H1 (cell line): ENCODE data around the gene PTX4. TPM values are rescaled to one million over a fixed set of nuclear protein-coding genes. Genes with fewer than 3 reads are reported as not detected.

ENCODE experiments used
- CTCF ChIA-PET: fragments of 300-600 bp; sonication (Branson Sonifier 250); formaldehyde crosslinking; loops from one replicate; lab custom pipeline; 2021; ENCODE audit not compliant: partially characterized antibody; lab: Charles Lee
- POLR2A ChIA-PET: fragments of 300-600 bp; sonication (Branson Sonifier 250); formaldehyde crosslinking; loops from one replicate; lab custom pipeline; 2021; ENCODE audit warnings: inconsistent platforms; ENCODE audit not compliant: partially characterized antibody; lab: Charles Lee
- DNase-seq, 2 experiments: peaks; one replicate each; pipeline versions ENCODE4 v3.0.0 to v3.0.0-alpha.2; 2010 to 2022; ENCODE audit warnings: low spot score in 2 of 2, low read depth in 1 of 2, mixed read lengths in 1 of 2
- FAIRE-seq: peaks from 2 replicates; lab custom pipeline; 2011; peaks lifted over from hg19 to GRCh38; lab: Jason Lieb, UNC
- H2AFZ ChIP-seq: 2 replicates; pipeline ENCODE4 v1.8.1; 2012; ENCODE audit warnings: low read length, inconsistent platforms
- H2AK5ac ChIP-seq: 2 replicates; pipeline ENCODE4 v1.6.1; 2013; ENCODE audit warnings: low read depth, low read length
- H2BK120ac ChIP-seq: replicated peaks from 2 replicates; pipeline ENCODE3; 2013; ENCODE audit warnings: low read depth, low read length, inconsistent platforms
- H2BK12ac ChIP-seq: 2 replicates; pipeline ENCODE4 v1.6.1; 2013; ENCODE audit warnings: low read depth, low read length
- H2BK15ac ChIP-seq: 2 replicates; pipeline ENCODE4 v1.6.1; 2013; ENCODE audit warnings: low read length
- H2BK20ac ChIP-seq: 2 replicates; pipeline ENCODE4 v1.6.1; 2013; ENCODE audit warnings: low read length
- H2BK5ac ChIP-seq: 2 replicates; pipeline ENCODE4 v1.6.1; 2013; ENCODE audit warnings: low read depth, low read length
- H3K14ac ChIP-seq: 2 replicates; pipeline ENCODE4 v1.6.1; 2013; ENCODE audit warnings: inconsistent platforms; ENCODE audit not compliant: insufficient read length
- H3K18ac ChIP-seq: 2 replicates; pipeline ENCODE4 v1.6.1; 2013; ENCODE audit warnings: low read length; ENCODE audit errors: extremely low read depth
- H3K23ac ChIP-seq: 2 replicates; pipeline ENCODE4 v1.6.1; 2013; ENCODE audit warnings: inconsistent platforms; ENCODE audit not compliant: insufficient read length
- H3K23me2 ChIP-seq: 2 replicates; pipeline ENCODE4 v1.6.1; 2013; ENCODE audit warnings: low read depth, low read length
- H3K27ac ChIP-seq: 2 replicates; pipeline ENCODE4 v1.6.1; 2011; ENCODE audit warnings: low read depth, low read length, inconsistent platforms
- H3K27me3 ChIP-seq, 4 experiments: replicated peaks in 1 of 4; 1 replicate in 1 of 4; 2 replicates in 3 of 4; pipeline versions ENCODE4 v1.6.1 to v1.8.1; 2011 to 2013; ENCODE audit warnings: low read length in 3 of 4, mild to moderate bottlenecking in 3 of 4, inconsistent platforms in 2 of 4, mixed read lengths in 2 of 4, moderate library complexity in 1 of 4; ENCODE audit not compliant: control insufficient read depth in 3 of 4, insufficient read depth in 3 of 4; ENCODE audit errors: extremely low read depth in 1 of 4
- H3K36me3 ChIP-seq, 4 experiments: 2 replicates each; pipeline versions ENCODE4 v1.6.1 to v1.8.1; 2011 to 2013; ENCODE audit warnings: mild to moderate bottlenecking in 4 of 4, low read length in 3 of 4, moderate library complexity in 2 of 4, control low read depth in 1 of 4, inconsistent platforms in 1 of 4; ENCODE audit not compliant: insufficient read depth in 4 of 4, control insufficient read depth in 2 of 4
- H3K4ac ChIP-seq: replicated peaks from 2 replicates; pipeline ENCODE3; 2013; ENCODE audit warnings: low read length, low read depth, mixed read lengths, inconsistent platforms; ENCODE audit not compliant: insufficient read length
- H3K4me1 ChIP-seq, 4 experiments: replicated peaks in 1 of 4; 1 replicate in 1 of 4; 2 replicates in 3 of 4; pipeline versions ENCODE4 v1.6.1 to v1.8.1; 2011 to 2013; ENCODE audit warnings: low read length in 3 of 4, inconsistent platforms in 2 of 4, mixed read lengths in 1 of 4; ENCODE audit not compliant: insufficient read depth in 4 of 4, control insufficient read depth in 3 of 4
- H3K4me2 ChIP-seq, 2 experiments: 2 replicates each; pipeline versions ENCODE4 v1.6.1 to v1.8.1; 2011 to 2013; ENCODE audit warnings: low read depth in 2 of 2, low read length in 2 of 2, control low read depth in 1 of 2, inconsistent platforms in 1 of 2, mild to moderate bottlenecking in 1 of 2; ENCODE audit not compliant: insufficient read depth in 1 of 2
- H3K4me3 ChIP-seq, 4 experiments: fragments of 200-600, 300-600 bp in 1 of 4; sonication (generic), shearing (Covaris generic), sonication (Bioruptor Twin) in 1 of 4; 2 replicates each; pipeline versions ENCODE4 v1.5.1 to v1.8.1; 2011 to 2016; ENCODE audit warnings: low read length in 4 of 4, low read depth in 3 of 4, control low read depth in 2 of 4, inconsistent platforms in 2 of 4, mild to moderate bottlenecking in 2 of 4, mixed read lengths in 1 of 4, moderate library complexity in 1 of 4; ENCODE audit not compliant: insufficient read depth in 2 of 4; ENCODE audit errors: extremely low read depth in 1 of 4
- H3K56ac ChIP-seq: replicated peaks from 2 replicates; pipeline ENCODE3; 2013; ENCODE audit warnings: low read depth, mild to moderate bottlenecking, mixed read lengths, low read length, inconsistent platforms; ENCODE audit not compliant: insufficient read length
- H3K79me1 ChIP-seq: 2 replicates; pipeline ENCODE4 v1.6.1; 2013; ENCODE audit warnings: low read depth, low read length, control low read depth
- H3K79me2 ChIP-seq, 2 experiments: 2 replicates each; pipeline versions ENCODE4 v1.6.1 to v1.8.1; 2012 to 2013; ENCODE audit warnings: low read length in 2 of 2, mild to moderate bottlenecking in 2 of 2, inconsistent platforms in 1 of 2; ENCODE audit not compliant: insufficient read depth in 2 of 2, control insufficient read depth in 1 of 2
- H3K9ac ChIP-seq, 4 experiments: replicated peaks in 1 of 4; 1 replicate in 1 of 4; 2 replicates in 3 of 4; pipeline versions ENCODE4 v1.6.1 to v1.8.1; 2011 to 2013; ENCODE audit warnings: low read depth in 3 of 4, low read length in 3 of 4, control low read depth in 2 of 4, mild to moderate bottlenecking in 2 of 4, moderate library complexity in 2 of 4, inconsistent platforms in 1 of 4; ENCODE audit errors: extremely low read depth in 1 of 4
- H3K9me3 ChIP-seq, 2 experiments: 2 replicates each; pipeline versions ENCODE4 v1.6.1 to v1.8.1; 2012 to 2013; ENCODE audit warnings: mild to moderate bottlenecking in 2 of 2, moderate library complexity in 2 of 2, control low read depth in 1 of 2, inconsistent platforms in 1 of 2, low read depth in 1 of 2, low read length in 1 of 2, mixed read lengths in 1 of 2; ENCODE audit not compliant: insufficient read depth in 2 of 2
- H4K20me1 ChIP-seq, 2 experiments: replicated peaks in 1 of 2; 2 replicates each; pipeline versions ENCODE3 to v1.8.1; 2011 to 2013; ENCODE audit warnings: inconsistent platforms in 2 of 2, low read length in 2 of 2, mild to moderate bottlenecking in 1 of 2; ENCODE audit not compliant: insufficient read depth in 2 of 2, control insufficient read depth in 1 of 2
- H4K5ac ChIP-seq: 2 replicates; pipeline ENCODE4 v1.6.1; 2013; ENCODE audit warnings: low read length, low read depth, mixed read lengths, inconsistent platforms; ENCODE audit not compliant: insufficient read length
- H4K8ac ChIP-seq: 2 replicates; pipeline ENCODE4 v1.8.0; 2013; ENCODE audit warnings: mild to moderate bottlenecking, moderate library complexity, low read length, inconsistent platforms; ENCODE audit not compliant: insufficient read depth; ENCODE audit errors: extremely low read depth
- H4K91ac ChIP-seq: replicated peaks from 2 replicates; pipeline ENCODE3; 2013; ENCODE audit warnings: low read length, mixed read lengths, inconsistent platforms; ENCODE audit not compliant: insufficient read length
- E2F6 ChIP-seq: IDR thresholded peaks from 2 replicates; pipeline ENCODE4 v1.6.1; 2012; ENCODE audit warnings: inconsistent platforms
- JUN ChIP-seq: IDR thresholded peaks from 2 replicates; pipeline ENCODE4 v1.6.1; 2011; ENCODE audit warnings: low read depth, mild to moderate bottlenecking, improper control_type of control experiment, low read length
- MAFK ChIP-seq: IDR thresholded peaks from 2 replicates; pipeline ENCODE4 v1.6.1; 2012; ENCODE audit warnings: low read depth, mild to moderate bottlenecking, improper control_type of control experiment, low read length
- WGBS, 2 experiments: shearing (Covaris generic) in 1 of 2; methylation state at CpG; one replicate each; pipeline versions ENCODE4 v1.1.6 to v1.1.7; 2013 to 2015; ENCODE audit warnings: low lambda C conversion rate in 2 of 2, mixed read lengths in 2 of 2, inconsistent platforms in 1 of 2, low coverage in 1 of 2, missing lambda C conversion rate in 1 of 2; ENCODE audit not compliant: insufficient replicate concordance in 2 of 2, insufficient coverage in 1 of 2, insufficient read length in 1 of 2; ENCODE audit errors: extremely low coverage in 1 of 2, missing lambda C conversion rate in 1 of 2; 5-methylcytosine and 5-hydroxymethylcytosine counted together
- polyA plus RNA-seq, 7 experiments: library from polyadenylated mRNA; depleted of rRNA in 3 of 7; stranded (reverse) in 5 of 7; unstranded in 2 of 7; fragments of >200 nt in 5 of 7; fragments of 200-250 nt in 2 of 7; gene quantifications; 1 replicate in 5 of 7; 2 replicates in 1 of 7; 4 replicates in 1 of 7; pipeline versions ENCODE4 v1.2.1 to v1.2.3, GENCODE V29; 2011 to 2013; ENCODE audit warnings: missing spikeins in 2 of 7, mixed read lengths in 2 of 7
- total RNA-seq: library from RNA; stranded (reverse); fragmentation: NEBNext Ultra II Directional; extraction: Animal tissue kit (Norgen Biotek cat#: 25700); gene quantifications from 2 replicates; pipeline ENCODE4 v1.2.1, GENCODE V29; 2021

The PTX4 gene
- total and polyA plus RNA-seq, 2 of the 8 experiments (the other 6 are each of a cell fraction or from before 2014, with no cell fraction given) = not detected

GRCh38 chr16:1510272-1510671 lies 21.5 kb upstream of the PTX4 start:
- TF ChIP-seq MAFK = no peak
- TF ChIP-seq JUN = no peak
- no peak for TF ChIP-seq E2F6
- no peak overlapping the region for H3K23ac ChIP-seq
- no peaks in the 10 kb centered on the region for H3K79me1 ChIP-seq
- WGBS, 2 experiments = 93% methylated on average over 10 of the region's 10 CpGs; no CpG with 5 or more reads in 1 of the 2 experiments
- POLR2A ChIA-PET = interaction anchor here (0.8 to 10.3 kb wide), 9 partner anchors 10 to 260 kb away, joined by 3 to 175 read pairs (median 4); partner anchors contain the start of genes PTX4 and TELO2
- H3K23me2 ChIP-seq = no peaks in the 10 kb centered on the region
- no peak overlapping the region for H4K5ac ChIP-seq
- H3K27ac ChIP-seq = no peak overlapping the region
- H3K56ac ChIP-seq = no peak overlapping the region
- CTCF ChIA-PET = interaction anchor here (1.2 to 1.9 kb wide), 6 partner anchors 9 to 146 kb away, joined by 3 to 10 read pairs (median 6); partner anchors contain the start of gene TELO2
- H2BK15ac ChIP-seq = no peak overlapping the region
- no peak overlapping the region for H3K18ac ChIP-seq
- H2AK5ac ChIP-seq = no peak overlapping the region
- H3K4me2 ChIP-seq = no peak overlapping the region
- DNase-seq (no peak), FAIRE-seq (no peak)
- no peak overlapping the region for H3K9ac ChIP-seq
- no peak overlapping the region for H3K4ac ChIP-seq
- H3K14ac ChIP-seq = no peak overlapping the region
- H2BK20ac ChIP-seq = no peak overlapping the region
- H3K4me1 ChIP-seq = no peaks in the 10 kb centered on the region
- H4K8ac ChIP-seq = peak overlapping the region; percentile 51; the same call in 1 of the 2 replicates
- H4K20me1 ChIP-seq = peaks cover 2% of the 10 kb centered on the region in 2 experiments
- peaks cover 0 to 2% of the 10 kb centered on the region in 2 experiments; a peak in 2 of 4 replicates for H3K9me3 ChIP-seq
- H4K91ac ChIP-seq = no peak overlapping the region
- no peak overlapping the region for H3K4me3 ChIP-seq
- no peak overlapping the region for H2AFZ ChIP-seq
- H3K79me2 ChIP-seq = no peaks in the 10 kb centered on the region
- H2BK5ac ChIP-seq = no peak overlapping the region
- no peak overlapping the region for H2BK120ac ChIP-seq
- H3K36me3 ChIP-seq = peaks cover 7 to 21% (median 8%) of the 10 kb centered on the region in 4 experiments; a peak in 5 of 8 replicates
- no peak overlapping the region for H2BK12ac ChIP-seq
- no peaks in the 10 kb centered on the region for H3K27me3 ChIP-seq
